Measurements from ENCODE around the gene AGO4.

DNA sequence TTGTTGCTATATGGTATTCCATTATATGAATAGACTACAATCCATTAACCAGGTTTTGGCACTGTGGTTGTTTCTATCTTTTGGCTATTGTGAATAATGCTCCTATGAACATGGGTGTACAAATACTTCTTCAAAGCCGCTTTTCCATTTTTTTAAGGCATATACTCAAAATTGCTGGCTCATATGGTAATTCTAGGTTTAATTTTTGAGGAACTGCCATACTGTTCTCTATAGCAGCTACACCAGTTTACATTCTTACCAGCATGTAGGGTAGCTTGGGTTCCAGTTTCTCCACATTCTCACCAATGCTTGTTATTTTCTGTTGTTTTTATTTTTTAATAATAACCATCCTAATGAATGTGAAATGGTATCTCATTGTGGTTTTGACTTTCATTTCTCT is 55.3 kb downstream of the AGO4 start:
- TF ChIP-seq GATA2 (IDR thresholded peaks at IDR 0.05; ENCODE audit: low read depth, low read length) = no peak
- TF ChIP-seq GATA3 (IDR thresholded peaks at IDR 0.05; ENCODE audit: low read depth, low read length) = no peak

Measured in SH-SY5Y (cell line).